Fibroblast of mammary gland (primary cell): ENCODE data around the gene GNG12.

Source experiments
- DNase-seq: peaks from one replicate; pipeline ENCODE4 v3.0.0-alpha.2; 2010; ENCODE audit warnings: low read depth
- H3K4me3 ChIP-seq: 2 replicates; pipeline ENCODE4 v1.5.1; 2011; ENCODE audit warnings: low read depth, mild to moderate bottlenecking, low read length, moderate library complexity; ENCODE audit not compliant: control insufficient read depth
- TF ChIP-seq, protein P1 (sequence below): conservative IDR thresholded peaks from 2 replicates; pipeline ENCODE4 v1.5.1; 2011; ENCODE audit warnings: low read depth, low read length, inconsistent platforms; ENCODE audit not compliant: control insufficient read depth, insufficient read depth

The GNG12 gene

DNA sequence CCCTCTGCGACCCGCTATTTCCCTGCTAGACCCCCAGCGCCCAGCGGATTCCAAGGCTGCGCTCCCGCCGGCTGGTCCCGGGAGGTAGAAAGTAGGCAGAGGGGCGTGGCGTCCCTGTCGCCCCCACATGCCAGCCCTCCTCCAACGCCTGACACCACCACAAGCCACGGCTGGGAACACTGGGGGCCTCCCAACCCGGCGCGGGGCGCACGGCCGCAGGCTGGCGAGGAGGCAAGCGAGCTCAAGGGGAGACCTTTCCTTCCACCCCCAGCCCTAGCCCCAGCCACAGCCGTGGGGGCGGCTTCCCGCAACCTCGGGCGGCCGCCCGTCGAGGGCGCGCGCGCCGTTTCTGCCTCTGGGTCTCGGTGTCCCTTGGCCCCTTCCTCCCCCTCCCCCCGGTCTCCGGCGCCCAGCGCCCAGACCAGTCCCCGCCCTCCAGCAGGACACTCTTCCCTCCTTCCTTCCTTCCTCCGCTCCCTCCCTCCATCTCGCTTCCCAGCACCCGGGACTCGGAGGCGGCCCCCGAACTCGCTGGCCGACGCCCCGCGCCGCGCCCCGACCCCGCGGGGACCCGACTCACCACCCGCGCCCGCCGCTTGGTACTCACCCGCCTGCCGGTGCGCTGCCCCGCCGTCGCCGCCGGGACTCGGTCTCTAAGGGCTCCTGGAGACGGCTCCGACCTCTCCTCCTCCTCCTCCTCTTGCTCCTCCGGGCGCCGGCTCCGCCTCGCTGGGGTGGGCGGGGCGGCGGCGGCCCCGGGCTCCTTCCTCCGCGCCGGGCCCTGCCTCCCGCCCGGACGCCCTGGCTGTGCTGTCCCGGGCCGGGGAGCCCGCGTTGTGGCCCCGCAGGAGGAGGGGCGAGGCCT is at the start of gene GNG12:
GNG12 (minus strand) TSS at position 731 of the 865 bp plus-strand sequence. CDS start 125,781 bp downstream, outside the sequence.
- TF ChIP-seq, protein P1, sequence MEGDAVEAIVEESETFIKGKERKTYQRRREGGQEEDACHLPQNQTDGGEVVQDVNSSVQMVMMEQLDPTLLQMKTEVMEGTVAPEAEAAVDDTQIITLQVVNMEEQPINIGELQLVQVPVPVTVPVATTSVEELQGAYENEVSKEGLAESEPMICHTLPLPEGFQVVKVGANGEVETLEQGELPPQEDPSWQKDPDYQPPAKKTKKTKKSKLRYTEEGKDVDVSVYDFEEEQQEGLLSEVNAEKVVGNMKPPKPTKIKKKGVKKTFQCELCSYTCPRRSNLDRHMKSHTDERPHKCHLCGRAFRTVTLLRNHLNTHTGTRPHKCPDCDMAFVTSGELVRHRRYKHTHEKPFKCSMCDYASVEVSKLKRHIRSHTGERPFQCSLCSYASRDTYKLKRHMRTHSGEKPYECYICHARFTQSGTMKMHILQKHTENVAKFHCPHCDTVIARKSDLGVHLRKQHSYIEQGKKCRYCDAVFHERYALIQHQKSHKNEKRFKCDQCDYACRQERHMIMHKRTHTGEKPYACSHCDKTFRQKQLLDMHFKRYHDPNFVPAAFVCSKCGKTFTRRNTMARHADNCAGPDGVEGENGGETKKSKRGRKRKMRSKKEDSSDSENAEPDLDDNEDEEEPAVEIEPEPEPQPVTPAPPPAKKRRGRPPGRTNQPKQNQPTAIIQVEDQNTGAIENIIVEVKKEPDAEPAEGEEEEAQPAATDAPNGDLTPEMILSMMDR, result no peak
- H3K4me3 ChIP-seq, result peak within 1 kb of the TSS; percentile 85

DNA sequence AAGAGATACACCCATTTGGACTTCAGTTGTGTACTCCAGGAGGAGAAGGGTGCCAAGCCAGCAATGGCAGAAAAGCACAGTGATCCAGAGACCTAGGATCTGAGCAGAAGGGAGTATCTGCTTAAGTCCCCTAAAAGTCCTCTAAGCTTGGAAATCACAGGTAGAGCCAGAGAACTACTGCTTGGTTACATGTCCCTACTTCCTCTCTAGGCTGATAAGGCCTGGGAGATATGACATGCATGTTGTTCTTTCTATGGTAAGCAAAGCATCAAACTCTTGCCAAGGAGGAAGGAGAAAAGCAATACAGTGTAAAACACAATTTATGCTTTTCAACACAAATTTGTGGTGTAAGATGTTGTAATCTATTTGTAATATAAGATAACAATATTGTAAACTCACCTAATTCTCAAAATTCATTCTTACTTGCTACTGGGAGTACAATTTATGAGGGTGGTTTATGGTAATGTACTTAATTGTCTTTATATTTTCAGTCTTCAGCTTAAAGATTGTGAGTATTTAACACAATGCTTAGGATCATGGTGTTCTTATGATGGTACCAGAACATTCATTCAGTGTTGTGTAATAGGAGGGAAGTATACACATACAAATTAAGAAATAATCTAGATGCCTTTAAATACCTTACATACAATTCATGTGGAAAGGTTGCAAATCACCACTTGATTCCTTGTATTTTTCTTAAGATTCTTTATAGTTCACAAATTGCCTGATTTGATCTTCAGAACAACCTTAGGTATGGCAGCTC is 49.1 kb upstream of the GNG12 start:
- DNase-seq, result peak; percentile 39
- H3K4me3 ChIP-seq, result no peak overlapping the region
- TF ChIP-seq, protein P1, result no peak

More for the DNA sequence above, at the start of gene GNG12:
- peak; percentile 74 for DNase-seq

DNA sequence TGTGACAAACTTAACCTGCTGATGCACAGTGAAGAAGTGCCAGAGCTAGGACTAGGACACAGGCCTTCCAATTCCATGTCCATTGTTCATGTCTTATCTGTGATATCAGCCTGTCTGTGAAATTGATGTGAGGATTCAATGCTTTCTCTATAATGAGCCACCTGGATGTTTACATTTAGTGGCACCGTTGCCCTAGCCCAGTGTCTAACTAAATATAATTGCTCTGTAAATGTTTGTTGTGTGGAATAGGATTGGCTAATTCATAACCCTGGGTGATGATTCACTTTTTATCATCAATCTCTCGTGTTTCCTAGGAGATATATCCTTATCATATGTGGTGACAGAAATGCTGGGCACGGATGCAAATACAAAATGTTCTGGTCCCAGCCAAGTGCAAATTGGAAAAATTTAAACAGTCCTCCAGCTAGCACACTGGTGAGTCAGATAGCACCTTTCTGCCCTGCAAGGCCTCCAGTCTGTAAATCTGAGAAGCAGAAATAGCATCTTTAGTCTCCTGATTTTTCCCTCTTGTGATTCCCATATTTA is 46.9 kb upstream of the GNG12 start:
- no peak overlapping the region for H3K4me3 ChIP-seq
- TF ChIP-seq, protein P1, result no peak
- DNase-seq, result peak; percentile 92

DNA sequence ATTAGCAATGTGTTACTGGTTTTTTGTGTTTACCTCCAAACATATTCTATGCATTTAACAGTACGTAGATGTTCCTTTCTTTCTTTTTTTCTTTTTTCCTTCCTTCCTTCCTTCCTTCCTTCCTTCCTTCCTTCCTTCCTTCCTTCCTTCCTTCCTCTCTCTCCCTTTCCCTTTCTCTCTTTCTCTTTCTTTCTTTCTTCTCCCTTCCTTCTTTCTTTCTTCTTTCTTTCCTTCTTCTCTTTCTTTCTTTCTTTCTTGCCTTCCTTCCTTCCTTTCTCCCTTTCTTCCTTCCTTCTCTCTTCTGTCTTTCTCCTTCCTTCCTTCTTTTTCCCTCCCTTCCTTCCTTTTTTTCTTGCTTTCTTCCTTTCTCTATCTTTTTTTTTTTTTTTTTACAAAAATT is 46.2 kb upstream of the GNG12 start:
- TF ChIP-seq, protein P1, result no peak
- H3K4me3 ChIP-seq, result no peak overlapping the region
- no peak for DNase-seq

DNA sequence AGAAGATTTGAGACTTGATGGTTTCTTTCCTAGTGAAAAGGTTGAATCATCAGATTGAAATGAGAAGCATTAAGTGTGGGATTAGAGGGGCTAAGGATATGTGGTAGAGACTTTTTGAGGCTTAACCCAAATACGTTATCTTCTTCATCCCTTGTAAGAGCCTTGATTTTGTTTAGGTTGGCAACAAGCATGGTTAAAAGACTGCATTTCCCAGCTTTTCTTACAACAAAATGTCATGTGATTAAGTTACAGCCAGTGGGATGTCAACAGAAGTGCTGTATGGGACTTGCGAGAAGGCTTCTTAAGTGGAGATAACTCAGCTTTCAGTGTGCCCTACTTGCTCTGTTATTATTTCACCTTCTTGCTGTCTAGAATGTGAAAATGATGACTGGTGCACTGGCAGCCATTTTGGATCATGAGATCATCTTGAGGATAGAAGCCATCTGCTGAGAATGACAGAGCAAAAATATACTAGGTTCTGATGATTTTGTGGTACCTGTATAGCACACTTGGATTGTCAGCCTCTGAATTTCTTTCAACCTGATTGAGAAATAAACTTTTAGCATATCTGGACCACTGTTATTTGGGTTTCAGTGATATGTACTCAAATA is 41.3 kb upstream of the GNG12 start:
- TF ChIP-seq, protein P1, result no peak
- DNase-seq, result no peak
- H3K4me3 ChIP-seq, result no peak overlapping the region

DNA sequence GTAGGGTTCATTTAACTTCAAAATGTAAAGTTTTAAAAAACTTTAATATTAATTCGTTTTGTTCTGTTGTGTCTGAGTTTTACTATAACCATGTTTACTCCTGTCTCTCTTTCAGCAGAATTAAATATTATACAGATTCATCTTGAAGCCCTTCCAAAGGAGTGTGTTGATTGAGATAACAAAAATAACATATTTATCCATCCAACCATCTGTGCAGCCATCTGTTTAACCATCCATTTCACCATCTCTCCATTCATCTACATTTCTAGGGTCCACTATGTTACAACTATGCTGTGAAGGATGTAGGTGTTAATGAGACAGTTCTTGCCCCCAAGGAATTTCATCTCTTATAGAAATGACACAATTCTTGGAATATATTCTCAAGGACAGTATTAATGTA is 36.0 kb upstream of the GNG12 start:
- TF ChIP-seq, protein P1, result no peak
- no peak for DNase-seq
- no peak overlapping the region for H3K4me3 ChIP-seq
